IMR-90 (cell line): ENCODE results near the gene OLFM3. TPM values are rescaled to one million over a fixed set of nuclear protein-coding genes. Genes with fewer than 3 reads are reported as not detected.

ENCODE experiments used
- ATAC-seq: fragments of 200-7000 bp; cut with Tn5 transposase; 2 replicates; pipeline ENCODE4 v1.9.1; 2020; ENCODE audit warnings: low read depth, mild to moderate bottlenecking, moderate library complexity
- BruUV-seq: library from RNA; stranded (reverse); fragments of 400-500 nt; replicated peaks from 2 replicates; lab custom pipeline; 2021; lab: Mats Ljungman, UMichigan
- CTCF ChIA-PET: fragments of 300-600 bp; formaldehyde crosslinking; extraction: SDS; loops from one replicate; lab custom pipeline; 2021; ENCODE audit warnings: antibody characterized with exemption; lab: Yijun Ruan, JAX
- POLR2A ChIA-PET: fragments of 300-600 bp; sonication (Branson Sonifier 250); formaldehyde crosslinking; loops from one replicate; lab custom pipeline; 2022; ENCODE audit warnings: antibody characterized with exemption; ENCODE audit not compliant: unreplicated experiment; lab: Charles Lee
- DNase-seq: peaks from one replicate; pipeline ENCODE4 v3.0.0; 2013
- H2AFZ ChIP-seq: replicated peaks from 2 replicates; pipeline ENCODE3; 2013; ENCODE audit warnings: low read length, mild to moderate bottlenecking; ENCODE audit not compliant: poor library complexity
- H2AK5ac ChIP-seq: 2 replicates; pipeline ENCODE4 v1.6.1; 2013; ENCODE audit warnings: low read depth, low read length, inconsistent platforms
- H2AK9ac ChIP-seq: replicated peaks from 2 replicates; pipeline ENCODE3; 2013; ENCODE audit warnings: mild to moderate bottlenecking, low read depth, low read length, moderate library complexity; ENCODE audit not compliant: poor library complexity
- H2BK120ac ChIP-seq: 2 replicates; pipeline ENCODE4 v1.6.1; 2013; ENCODE audit warnings: low read depth, low read length, inconsistent platforms
- H2BK15ac ChIP-seq: 3 replicates; pipeline ENCODE4 v1.6.1; 2013; ENCODE audit warnings: low read depth, low read length, inconsistent platforms
- H2BK20ac ChIP-seq: 2 replicates; pipeline ENCODE4 v1.6.1; 2013; ENCODE audit warnings: low read depth, mild to moderate bottlenecking, inconsistent platforms, low read length, moderate library complexity
- H2BK5ac ChIP-seq: 2 replicates; pipeline ENCODE4 v1.6.1; 2013; ENCODE audit warnings: mild to moderate bottlenecking, low read depth, low read length, inconsistent platforms; ENCODE audit not compliant: poor library complexity, severe bottlenecking
- H3K14ac ChIP-seq: replicated peaks from 2 replicates; pipeline ENCODE4 v1.6.1; 2013; ENCODE audit warnings: low read depth, low read length, inconsistent platforms
- H3K18ac ChIP-seq: 2 replicates; pipeline ENCODE4 v1.6.1; 2013; ENCODE audit warnings: low read depth, low read length, control low read depth
- H3K23ac ChIP-seq: 2 replicates; pipeline ENCODE4 v1.6.1; 2013; ENCODE audit warnings: low read depth, low read length, inconsistent platforms
- H3K27ac ChIP-seq: 2 replicates; pipeline ENCODE4 v1.5.1; 2013; ENCODE audit warnings: mild to moderate bottlenecking, control low read depth, low read length; ENCODE audit not compliant: insufficient read depth
- H3K27me3 ChIP-seq: 2 replicates; pipeline ENCODE4 v1.6.1; 2013; ENCODE audit warnings: low read length; ENCODE audit not compliant: control insufficient read depth, insufficient read depth
- H3K36me3 ChIP-seq: 2 replicates; pipeline ENCODE4 v1.6.1; 2013; ENCODE audit warnings: low read length, mixed read lengths; ENCODE audit not compliant: control insufficient read depth, insufficient read depth
- H3K4ac ChIP-seq: 2 replicates; pipeline ENCODE4 v1.6.1; 2013; ENCODE audit warnings: low read depth, low read length, inconsistent platforms
- H3K4me1 ChIP-seq: 2 replicates; pipeline ENCODE4 v1.6.1; 2013; ENCODE audit warnings: low read length, mixed read lengths; ENCODE audit not compliant: control insufficient read depth, insufficient read depth
- H3K4me2 ChIP-seq: 2 replicates; pipeline ENCODE4 v1.6.1; 2013; ENCODE audit warnings: low read depth, mild to moderate bottlenecking, control low read depth, low read length, moderate library complexity
- H3K4me3 ChIP-seq: 2 replicates; pipeline ENCODE4 v1.5.1; 2013; ENCODE audit warnings: low read depth, mild to moderate bottlenecking, control low read depth, low read length, moderate library complexity; ENCODE audit not compliant: insufficient read depth
- H3K56ac ChIP-seq: 2 replicates; pipeline ENCODE4 v1.6.1; 2013; ENCODE audit warnings: low read length, inconsistent platforms; ENCODE audit not compliant: insufficient read depth; ENCODE audit errors: extremely low read depth
- H3K79me1 ChIP-seq, 2 experiments: 2 replicates each; pipeline ENCODE4 v1.6.1; 2013; ENCODE audit warnings: low read length in 2 of 2, inconsistent platforms in 1 of 2, low read depth in 1 of 2
- H3K9ac ChIP-seq: 2 replicates; pipeline ENCODE4 v1.6.1; 2013; ENCODE audit warnings: low read depth, low read length, control low read depth
- H3K9me1 ChIP-seq: 2 replicates; pipeline ENCODE4 v1.6.1; 2013; ENCODE audit warnings: low read length, inconsistent platforms; ENCODE audit not compliant: insufficient read depth
- H3K9me3 ChIP-seq: 2 replicates; pipeline ENCODE4 v1.6.1; 2013; ENCODE audit warnings: low read length; ENCODE audit not compliant: control insufficient read depth, insufficient read depth
- H4K20me1 ChIP-seq: 2 replicates; pipeline ENCODE4 v1.6.1; 2013; ENCODE audit warnings: low read length, inconsistent platforms; ENCODE audit not compliant: insufficient read depth
- H4K5ac ChIP-seq: 2 replicates; pipeline ENCODE4 v1.6.1; 2013; ENCODE audit warnings: mild to moderate bottlenecking, low read depth, low read length, control low read depth
- H4K8ac ChIP-seq, 2 experiments: 2 replicates each; pipeline ENCODE4 v1.6.1; 2013; ENCODE audit warnings: low read depth in 2 of 2, low read length in 2 of 2, control low read depth in 1 of 2, inconsistent platforms in 1 of 2
- H4K91ac ChIP-seq: 2 replicates; pipeline ENCODE4 v1.6.1; 2013; ENCODE audit warnings: low read depth, low read length, inconsistent platforms; ENCODE audit not compliant: insufficient read depth
- BHLHE40 ChIP-seq: fragments of 150-350 bp; IDR thresholded peaks from 2 replicates; pipeline ENCODE4 v1.6.1; 2016; ENCODE audit warnings: mild to moderate bottlenecking, low read depth, low read length
- CEBPB ChIP-seq: IDR thresholded peaks from 2 replicates; pipeline ENCODE4 v1.6.1; 2012; ENCODE audit warnings: low read depth, low read length, improper control_type of control experiment
- CHD1 ChIP-seq: IDR thresholded peaks from 2 replicates; pipeline ENCODE4 v1.6.1; 2012; ENCODE audit warnings: low read depth, low read length, improper control_type of control experiment
- FOS ChIP-seq: fragments of 150-350 bp; IDR thresholded peaks from 2 replicates; pipeline ENCODE4 v1.6.1; 2016; ENCODE audit warnings: low read depth, low read length
- MAFK ChIP-seq: IDR thresholded peaks from 2 replicates; pipeline ENCODE4 v1.6.1; 2012; ENCODE audit warnings: low read depth, low read length, improper control_type of control experiment
- MAZ ChIP-seq: IDR thresholded peaks from 2 replicates; pipeline ENCODE4 v1.6.1; 2012; ENCODE audit warnings: low read depth, mild to moderate bottlenecking, low read length, improper control_type of control experiment, moderate library complexity, borderline replicate concordance
- MXI1 ChIP-seq: IDR thresholded peaks from 2 replicates; pipeline ENCODE4 v1.6.1; 2012; ENCODE audit warnings: low read depth, mild to moderate bottlenecking, low read length, moderate library complexity, borderline replicate concordance
- NFE2L2 ChIP-seq: fragments of 150-350 bp; IDR thresholded peaks from 2 replicates; pipeline ENCODE4 v1.6.1; 2016; ENCODE audit warnings: low read depth, mild to moderate bottlenecking, low read length
- POLR2A ChIP-seq: IDR thresholded peaks from 2 replicates; pipeline ENCODE4 v1.6.1; 2012; ENCODE audit warnings: mild to moderate bottlenecking, low read depth, low read length
- RAD21 ChIP-seq: IDR thresholded peaks from 2 replicates; pipeline ENCODE4 v1.6.1; 2012; ENCODE audit warnings: low read length, improper control_type of control experiment
- RCOR1 ChIP-seq: IDR thresholded peaks from 2 replicates; pipeline ENCODE4 v1.6.1; 2012; ENCODE audit warnings: mild to moderate bottlenecking, low read length, improper control_type of control experiment; ENCODE audit not compliant: insufficient replicate concordance
- RFX5 ChIP-seq: IDR thresholded peaks from 2 replicates; pipeline ENCODE4 v1.8.0; 2012; ENCODE audit warnings: low read depth, mild to moderate bottlenecking, low read length, moderate library complexity
- SMC3 ChIP-seq: fragments of 150-350 bp; IDR thresholded peaks from 2 replicates; pipeline ENCODE4 v1.6.1; 2016; ENCODE audit warnings: low read depth, mild to moderate bottlenecking, antibody characterized with exemption, low read length, moderate library complexity
- WGBS, 2 experiments: methylation state at CpG; one replicate each; pipeline versions ENCODE4 v1.1.5 to v1.1.7; 2013; ENCODE audit warnings: missing lambda C conversion rate in 2 of 2; ENCODE audit not compliant: insufficient read length in 1 of 2; ENCODE audit errors: extremely low coverage in 2 of 2; 5-methylcytosine and 5-hydroxymethylcytosine counted together
- dilution Hi-C: fragments of 300-500 bp; cut with HindIII; formaldehyde crosslinking; loops from one replicate; pipeline ENCODE4 v1.14.3; 2018; ENCODE audit warnings: low sequenced_read_pairs; ENCODE audit not compliant: unreplicated experiment
- in situ Hi-C: fragments of 300-500 bp; cut with MboI; formaldehyde crosslinking; loops from 3 replicates; pipeline ENCODE4 v1.14.3; 2019; ENCODE audit warnings: low sequenced_read_pairs, inconsistent platforms, mixed read lengths
- intact Hi-C: fragments of 100-400 bp; cut with micrococcal nuclease; formaldehyde crosslinking; loops from 2 replicates; pipeline ENCODE4 v1.10.0; 2022
- polyA plus RNA-seq, 3 experiments: library from polyadenylated mRNA; depleted of rRNA; stranded (reverse); fragments of >200 nt; gene quantifications; 2 replicates each; pipeline ENCODE4 v1.2.3, GENCODE V29; 2012; ENCODE audit warnings: low replicate concordance in 1 of 3
- total RNA-seq: library from RNA; depleted of rRNA; stranded (reverse); fragments of >200 nt; gene quantifications from 2 replicates; pipeline ENCODE4 v1.2.3, GENCODE V29; 2012
- TF ChIP-seq, protein P1 (sequence below): conservative IDR thresholded peaks from 2 replicates; pipeline ENCODE4 v1.5.1; 2012; ENCODE audit warnings: mild to moderate bottlenecking, low read depth, low read length, improper control_type of control experiment
- TF ChIP-seq, protein P2 (sequence below): fragments of 150-350 bp; IDR thresholded peaks from 2 replicates; pipeline ENCODE4 v1.6.1; 2017; ENCODE audit warnings: mild to moderate bottlenecking, antibody characterized with exemption, low read length, low read depth
- TF ChIP-seq, protein P3 (sequence below): fragments of 150-350 bp; IDR thresholded peaks from 2 replicates; pipeline ENCODE4 v1.6.1; 2016; ENCODE audit warnings: low read depth, mild to moderate bottlenecking, low read length, moderate library complexity, borderline replicate concordance

The OLFM3 gene
- total and polyA plus RNA-seq, 2 of the 4 experiments (the other 2 are of a cell fraction): not detected

DNA sequence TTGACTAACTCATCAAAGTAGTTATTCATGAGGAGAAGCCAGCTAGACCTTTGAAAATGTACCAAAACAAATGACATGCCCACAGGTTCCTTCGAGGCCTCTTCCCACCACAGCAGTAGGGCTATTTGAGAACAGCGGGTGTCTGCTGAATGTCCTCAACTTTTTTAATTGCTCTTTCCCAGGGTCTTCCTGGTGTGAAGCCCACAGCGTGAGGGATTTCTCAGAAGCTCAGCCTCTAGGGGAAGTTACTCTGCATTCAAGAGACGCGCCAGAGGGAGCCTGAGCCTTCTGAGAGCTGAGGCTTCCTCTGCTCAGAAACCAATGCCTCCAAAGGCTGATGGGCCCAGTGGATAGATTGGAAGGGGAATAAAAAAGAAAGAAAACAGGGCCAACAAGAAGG is 153.6 kb downstream of the OLFM3 start:
- no peaks in the 10 kb centered on the region for H3K9me1 ChIP-seq
- H2AK9ac ChIP-seq: no peak overlapping the region
- DNase-seq (no peak), ATAC-seq (no peak)
- no peak overlapping the region for H4K5ac ChIP-seq
- no peak overlapping the region for H4K8ac ChIP-seq
- no peak overlapping the region for H2BK15ac ChIP-seq
- no peak overlapping the region for H2AK5ac ChIP-seq
- no peak overlapping the region for H3K18ac ChIP-seq
- TF ChIP-seq SMC3: no peak
- no peak for TF ChIP-seq CEBPB
- no peak for TF ChIP-seq RFX5
- no peak for TF ChIP-seq MXI1
- TF ChIP-seq FOS: no peak
- no peak for TF ChIP-seq RCOR1
- TF ChIP-seq RAD21: no peak
- TF ChIP-seq, protein P1, sequence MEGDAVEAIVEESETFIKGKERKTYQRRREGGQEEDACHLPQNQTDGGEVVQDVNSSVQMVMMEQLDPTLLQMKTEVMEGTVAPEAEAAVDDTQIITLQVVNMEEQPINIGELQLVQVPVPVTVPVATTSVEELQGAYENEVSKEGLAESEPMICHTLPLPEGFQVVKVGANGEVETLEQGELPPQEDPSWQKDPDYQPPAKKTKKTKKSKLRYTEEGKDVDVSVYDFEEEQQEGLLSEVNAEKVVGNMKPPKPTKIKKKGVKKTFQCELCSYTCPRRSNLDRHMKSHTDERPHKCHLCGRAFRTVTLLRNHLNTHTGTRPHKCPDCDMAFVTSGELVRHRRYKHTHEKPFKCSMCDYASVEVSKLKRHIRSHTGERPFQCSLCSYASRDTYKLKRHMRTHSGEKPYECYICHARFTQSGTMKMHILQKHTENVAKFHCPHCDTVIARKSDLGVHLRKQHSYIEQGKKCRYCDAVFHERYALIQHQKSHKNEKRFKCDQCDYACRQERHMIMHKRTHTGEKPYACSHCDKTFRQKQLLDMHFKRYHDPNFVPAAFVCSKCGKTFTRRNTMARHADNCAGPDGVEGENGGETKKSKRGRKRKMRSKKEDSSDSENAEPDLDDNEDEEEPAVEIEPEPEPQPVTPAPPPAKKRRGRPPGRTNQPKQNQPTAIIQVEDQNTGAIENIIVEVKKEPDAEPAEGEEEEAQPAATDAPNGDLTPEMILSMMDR: no peak
- TF ChIP-seq, protein P2, sequence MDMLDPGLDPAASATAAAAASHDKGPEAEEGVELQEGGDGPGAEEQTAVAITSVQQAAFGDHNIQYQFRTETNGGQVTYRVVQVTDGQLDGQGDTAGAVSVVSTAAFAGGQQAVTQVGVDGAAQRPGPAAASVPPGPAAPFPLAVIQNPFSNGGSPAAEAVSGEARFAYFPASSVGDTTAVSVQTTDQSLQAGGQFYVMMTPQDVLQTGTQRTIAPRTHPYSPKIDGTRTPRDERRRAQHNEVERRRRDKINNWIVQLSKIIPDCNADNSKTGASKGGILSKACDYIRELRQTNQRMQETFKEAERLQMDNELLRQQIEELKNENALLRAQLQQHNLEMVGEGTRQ: no peak
- TF ChIP-seq CHD1: no peak
- no peak for TF ChIP-seq NFE2L2
- TF ChIP-seq POLR2A: no peak
- no peak for TF ChIP-seq MAFK
- TF ChIP-seq, protein P3, sequence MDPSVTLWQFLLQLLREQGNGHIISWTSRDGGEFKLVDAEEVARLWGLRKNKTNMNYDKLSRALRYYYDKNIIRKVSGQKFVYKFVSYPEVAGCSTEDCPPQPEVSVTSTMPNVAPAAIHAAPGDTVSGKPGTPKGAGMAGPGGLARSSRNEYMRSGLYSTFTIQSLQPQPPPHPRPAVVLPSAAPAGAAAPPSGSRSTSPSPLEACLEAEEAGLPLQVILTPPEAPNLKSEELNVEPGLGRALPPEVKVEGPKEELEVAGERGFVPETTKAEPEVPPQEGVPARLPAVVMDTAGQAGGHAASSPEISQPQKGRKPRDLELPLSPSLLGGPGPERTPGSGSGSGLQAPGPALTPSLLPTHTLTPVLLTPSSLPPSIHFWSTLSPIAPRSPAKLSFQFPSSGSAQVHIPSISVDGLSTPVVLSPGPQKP: no peak
- TF ChIP-seq MAZ: no peak
- TF ChIP-seq BHLHE40: no peak
- POLR2A ChIA-PET: no interaction called here
- H4K91ac ChIP-seq: no peak overlapping the region
- in situ Hi-C loops: no loop called here
- intact Hi-C loops: no loop called here
- no peak overlapping the region for H3K4me3 ChIP-seq
- no peak overlapping the region for H3K23ac ChIP-seq
- no peak overlapping the region for H2BK5ac ChIP-seq
- no peak overlapping the region for H2AFZ ChIP-seq
- no peak overlapping the region for H3K4ac ChIP-seq
- WGBS, 2 experiments: 17% methylated on average over 2 of the region's 5 CpGs; no CpG with 5 or more reads in 1 of the 2 experiments
- CTCF ChIA-PET: no interaction called here
- dilution Hi-C loops: no loop called here
- H3K56ac ChIP-seq: no peak overlapping the region
- H3K4me1 ChIP-seq: no peaks in the 10 kb centered on the region
- no peak overlapping the region for H3K14ac ChIP-seq
- no peak overlapping the region for H3K27ac ChIP-seq
- BruUV-seq: no TSS peak
- H4K20me1 ChIP-seq: no peaks in the 10 kb centered on the region
- no peaks in the 10 kb centered on the region for H3K79me1 ChIP-seq
- H2BK120ac ChIP-seq: no peak overlapping the region
- H3K27me3 ChIP-seq: no peaks in the 10 kb centered on the region
- H3K36me3 ChIP-seq: no peaks in the 10 kb centered on the region
- no peak overlapping the region for H2BK20ac ChIP-seq
- H3K4me2 ChIP-seq: no peak overlapping the region
- H3K9me3 ChIP-seq: no peaks in the 10 kb centered on the region
- no peak overlapping the region for H3K9ac ChIP-seq
